SK-N-SH treated with all-trans-retinoic acid at 6 μM for 48 hours (cell line): ENCODE results near the gene MOV10.
"Not testable (repeated sequence)": the region's sequence is repeated elsewhere in the genome, so short reads cannot be mapped to it uniquely, and the experiment has no call there.

Source experiments
- ATAC-seq: fragments of 200-7000 bp; cut with Tn5 transposase; 3 replicates; pipeline ENCODE4 v1.9.1; 2020; ENCODE audit warnings: mild to moderate bottlenecking, moderate library complexity
- ARNTL ChIP-seq: fragments of 450-650 bp; formaldehyde crosslinking; IDR thresholded peaks from 2 replicates; pipeline ENCODE4 v1.5.0; 2020; ENCODE audit warnings: low read depth, mild to moderate bottlenecking, moderate library complexity, borderline replicate concordance
- BACH2 ChIP-seq: fragments of 250-450 bp; sonication (Bioruptor Pico); IDR thresholded peaks from 2 replicates; pipeline ENCODE4 v1.9.0; 2021; ENCODE audit warnings: mild to moderate bottlenecking, borderline replicate concordance
- CSDC2 ChIP-seq: fragments of 250-450 bp; sonication (Bioruptor Pico); IDR thresholded peaks from 2 replicates; pipeline ENCODE4 v1.5.0; 2020; ENCODE audit warnings: mild to moderate bottlenecking, moderate library complexity
- CSRNP3 ChIP-seq: fragments of 250-450 bp; sonication (Bioruptor Pico); IDR thresholded peaks from 2 replicates; pipeline ENCODE4 v1.5.1; 2021; ENCODE audit warnings: mild to moderate bottlenecking, moderate library complexity
- ESRRG ChIP-seq: fragments of 250-450 bp; sonication (Bioruptor Pico); IDR thresholded peaks from 2 replicates; pipeline ENCODE4 v1.6.1; 2021; ENCODE audit warnings: mild to moderate bottlenecking
- GLIS3 ChIP-seq: fragments of 250-450 bp; sonication (Bioruptor Pico); IDR thresholded peaks from 2 replicates; pipeline ENCODE4 v1.5.0; 2020; ENCODE audit warnings: mild to moderate bottlenecking, moderate library complexity
- ISL1 ChIP-seq: fragments of 250-450 bp; sonication (Bioruptor Pico); IDR thresholded peaks from 2 replicates; pipeline ENCODE4 v2.1.2; 2022; ENCODE audit warnings: mild to moderate bottlenecking, moderate library complexity
- OSR1 ChIP-seq: fragments of 250-450 bp; sonication (Bioruptor Pico); IDR thresholded peaks from 2 replicates; pipeline ENCODE4 v1.8.0; 2022; ENCODE audit warnings: moderate library complexity, mild to moderate bottlenecking, inconsistent platforms
- POU6F1 ChIP-seq: fragments of 250-450 bp; sonication (Bioruptor Pico); IDR thresholded peaks from 2 replicates; pipeline ENCODE4 v1.8.0; 2021; ENCODE audit warnings: low read depth, mild to moderate bottlenecking, moderate library complexity, borderline replicate concordance
- PPARA ChIP-seq: fragments of 250-450 bp; sonication (Bioruptor Pico); IDR thresholded peaks from 2 replicates; pipeline ENCODE4 v1.5.0; 2020; ENCODE audit warnings: mild to moderate bottlenecking, borderline replicate concordance
- RARB ChIP-seq: fragments of 250-450 bp; sonication (Bioruptor Pico); IDR thresholded peaks from 2 replicates; pipeline ENCODE4 v1.8.0; 2021; ENCODE audit warnings: mild to moderate bottlenecking, moderate library complexity
- TCF4 ChIP-seq: fragments of 250-450 bp; sonication (Bioruptor Pico); IDR thresholded peaks from 2 replicates; pipeline ENCODE4 v1.8.0; 2021; ENCODE audit warnings: mild to moderate bottlenecking, moderate library complexity, borderline replicate concordance
- TOX ChIP-seq: fragments of 250-450 bp; sonication (Bioruptor Pico); IDR thresholded peaks from 2 replicates; pipeline ENCODE4 v1.8.0; 2021; ENCODE audit warnings: mild to moderate bottlenecking, moderate library complexity, borderline replicate concordance
- TSHZ2 ChIP-seq: fragments of 250-450 bp; sonication (Bioruptor Pico); IDR thresholded peaks from 2 replicates; pipeline ENCODE4 v1.5.0; 2020; ENCODE audit warnings: mild to moderate bottlenecking, moderate library complexity
- ZC3H10 ChIP-seq: fragments of 250-450 bp; sonication (Bioruptor Pico); IDR thresholded peaks from 2 replicates; pipeline ENCODE4 v1.5.1; 2021; ENCODE audit warnings: mild to moderate bottlenecking, moderate library complexity
- ZNF565 ChIP-seq: fragments of 450-650 bp; formaldehyde crosslinking; conservative IDR thresholded peaks from 2 replicates; pipeline ENCODE4 v1.5.0; 2020; ENCODE audit warnings: low read depth, mild to moderate bottlenecking, moderate library complexity
- ZNF70 ChIP-seq: fragments of 450-650 bp; formaldehyde crosslinking; IDR thresholded peaks from 2 replicates; pipeline ENCODE4 v1.5.0; 2020; ENCODE audit warnings: mild to moderate bottlenecking, moderate library complexity
- ZNF8 ChIP-seq: fragments of 450-650 bp; formaldehyde crosslinking; IDR thresholded peaks from 2 replicates; pipeline ENCODE4 v1.5.0; 2020; ENCODE audit warnings: mild to moderate bottlenecking, moderate library complexity

Gene MOV10

GRCh38 chr1:112722601-112723510 is 48.4 kb downstream of the MOV10 start:
- ATAC-seq, result no peak
- no peak for TF ChIP-seq TSHZ2 (CRISPR knock-in tag)
- TF ChIP-seq BACH2, result no peak
- TF ChIP-seq ISL1 (CRISPR knock-in tag), result no peak
- TF ChIP-seq CSDC2, result no peak
- no peak for TF ChIP-seq ZNF70 (CRISPR knock-in tag)
- TF ChIP-seq RARB (CRISPR knock-in tag), result no peak
- TF ChIP-seq TOX (CRISPR knock-in tag), result no peak
- no peak for TF ChIP-seq OSR1 (CRISPR knock-in tag)
- no peak for TF ChIP-seq CSRNP3 (CRISPR knock-in tag)
- no peak for TF ChIP-seq ZNF8 (CRISPR knock-in tag)
- TF ChIP-seq POU6F1 (CRISPR knock-in tag), result no peak
- TF ChIP-seq ZC3H10 (CRISPR knock-in tag), result no peak
- no peak for TF ChIP-seq ZNF565 (CRISPR knock-in tag)

GRCh38 chr1:112723511-112723839 is 49.0 kb downstream of the MOV10 start:
- ATAC-seq, result no peak
- no peak for TF ChIP-seq ZNF565 (CRISPR knock-in tag)
- no peak for TF ChIP-seq RARB (CRISPR knock-in tag)
- TF ChIP-seq CSDC2, result no peak
- TF ChIP-seq PPARA, result no peak
- no peak for TF ChIP-seq BACH2
- no peak for TF ChIP-seq ISL1 (CRISPR knock-in tag)
- no peak for TF ChIP-seq ZNF70 (CRISPR knock-in tag)
- no peak for TF ChIP-seq TSHZ2 (CRISPR knock-in tag)
- TF ChIP-seq ZC3H10 (CRISPR knock-in tag), result no peak
- TF ChIP-seq GLIS3, result no peak
- TF ChIP-seq TCF4 (CRISPR knock-in tag), result no peak
- no peak for TF ChIP-seq POU6F1 (CRISPR knock-in tag)
- no peak for TF ChIP-seq ESRRG (CRISPR knock-in tag)
- no peak for TF ChIP-seq ARNTL (CRISPR knock-in tag)

- not testable (repeated sequence) for ATAC-seq
Observed at GRCh38 chr1:112724240-112724639, 49.8 kb downstream of the MOV10 start.
